Endodermal cell (in vitro differentiated cells): ENCODE data around the gene EFNA5. TPM values are rescaled to one million over a fixed set of nuclear protein-coding genes. Genes with fewer than 3 reads are reported as not detected.

ENCODE experiments used
- DNase-seq: peaks from one replicate; pipeline ENCODE4 v3.0.0-alpha.2; 2017
- H3K27ac ChIP-seq: 2 replicates; pipeline ENCODE4 v1.5.1; 2013; ENCODE audit warnings: mild to moderate bottlenecking, low read depth, low read length, moderate library complexity
- H3K27me3 ChIP-seq: 2 replicates; pipeline ENCODE4 v1.6.1; 2013; ENCODE audit warnings: mild to moderate bottlenecking, low read length, moderate library complexity; ENCODE audit not compliant: insufficient read depth, control insufficient read depth, poor library complexity, severe bottlenecking
- H3K36me3 ChIP-seq: 2 replicates; pipeline ENCODE4 v1.7.0; 2013; ENCODE audit warnings: mild to moderate bottlenecking, low read length, moderate library complexity; ENCODE audit not compliant: control insufficient read depth, insufficient read depth
- H3K4me1 ChIP-seq: one replicate; pipeline ENCODE4 v1.7.0; 2013; ENCODE audit warnings: low read length; ENCODE audit not compliant: control insufficient read depth, insufficient read depth
- H3K4me3 ChIP-seq: 2 replicates; pipeline ENCODE4 v1.5.1; 2013; ENCODE audit warnings: mild to moderate bottlenecking, low read length, moderate library complexity
- H3K9ac ChIP-seq: 2 replicates; pipeline ENCODE4 v1.6.1; 2013; ENCODE audit warnings: mild to moderate bottlenecking, low read length, moderate library complexity; ENCODE audit not compliant: poor library complexity, severe bottlenecking; ENCODE audit errors: extremely low read depth
- H3K9me3 ChIP-seq: 2 replicates; pipeline ENCODE4 v1.6.1; 2013; ENCODE audit warnings: mild to moderate bottlenecking, low read length, moderate library complexity; ENCODE audit not compliant: control insufficient read depth
- H3K27ac Mint-ChIP-seq: 2 replicates; pipeline ENCODE4 v1.8.0; 2020; ENCODE audit warnings: mixed read lengths
- H3K27me3 Mint-ChIP-seq: 2 replicates; pipeline ENCODE4 v1.8.0; 2021; ENCODE audit warnings: mild to moderate bottlenecking, mixed read lengths; ENCODE audit not compliant: insufficient read depth
- H3K36me3 Mint-ChIP-seq: 2 replicates; pipeline ENCODE4 v1.8.0; 2020; ENCODE audit warnings: low read depth, mixed read lengths
- H3K4me1 Mint-ChIP-seq: 2 replicates; pipeline ENCODE4 v1.8.0; 2020; ENCODE audit warnings: mixed read lengths
- H3K4me3 Mint-ChIP-seq: 2 replicates; pipeline ENCODE4 v1.8.0; 2020; ENCODE audit warnings: mild to moderate bottlenecking, moderate library complexity, mixed read lengths
- H3K9me3 Mint-ChIP-seq: 2 replicates; pipeline ENCODE4 v1.8.0; 2020; ENCODE audit warnings: mild to moderate bottlenecking, mixed read lengths
- CTCF ChIP-seq: fragments of 200-600 bp; sonication (generic); conservative IDR thresholded peaks from 2 replicates; pipeline ENCODE4 v1.5.0; 2021; ENCODE audit warnings: antibody characterized with exemption, mild to moderate bottlenecking
- WGBS, 2 experiments: methylation state at CpG; one replicate each; pipeline versions ENCODE4 v1.1.5 to v1.1.7; 2013; ENCODE audit warnings: missing lambda C conversion rate in 2 of 2, mixed read lengths in 1 of 2; ENCODE audit not compliant: insufficient coverage in 1 of 2, insufficient read length in 1 of 2; 5-methylcytosine and 5-hydroxymethylcytosine counted together
- total RNA-seq, 2 donors: library from RNA; stranded (reverse); fragmentation: NEBNext Ultra II Directional in 1 of 2; extraction: Animal tissue kit (Norgen Biotek cat#: 25700) in 1 of 2; gene quantifications; 2 replicates in 1 of 2; 3 replicates in 1 of 2; pipeline ENCODE4 v1.2.1, GENCODE V29; 2021

The EFNA5 gene
- total RNA-seq, 2 donors from 2014 or later, result 53.3 to 63.1 TPM

- H3K4me1 Mint-ChIP-seq, result peaks cover 29% of the 10 kb centered on the region
- WGBS, 2 experiments, result 93 to 94% methylated on average over 2 of the region's 2 CpGs
These were observed 5.6 kb downstream of the EFNA5 start for GRCh38 chr5:107665036-107665570.

GRCh38 chr5:107663697-107664096, 7.0 kb downstream of the EFNA5 start:
- Histone ChIP-seq H3K9me3 (no peaks in the 10 kb centered on the region), H3K27me3 (no peaks in the 10 kb centered on the region), H3K4me3 (no peak overlapping the region), H3K27ac (no peak overlapping the region), H3K9ac (no peak overlapping the region), H3K4me1 (peaks cover 3% of the 10 kb centered on the region), H3K36me3 (peaks cover 31% of the 10 kb centered on the region)
- no peak overlapping the region for H3K27ac Mint-ChIP-seq
- 100% methylated on average over 1 of the region's 1 CpG; no CpG with 5 or more reads in 1 of the 2 experiments for WGBS, 2 experiments
- H3K36me3 Mint-ChIP-seq, result peaks cover 12% of the 10 kb centered on the region
- H3K4me1 Mint-ChIP-seq, result peaks cover 29% of the 10 kb centered on the region
- TF ChIP-seq CTCF, result no peak
- no peak for DNase-seq
- H3K9me3 Mint-ChIP-seq, result no peaks in the 10 kb centered on the region
- H3K27me3 Mint-ChIP-seq, result peaks cover 8% of the 10 kb centered on the region
- H3K4me3 Mint-ChIP-seq, result no peak overlapping the region

More at GRCh38 chr5:107665036-107665570, 5.6 kb downstream of the EFNA5 start:
- peak overlapping the region; percentile 1 for H3K4me3 ChIP-seq
- H3K36me3 ChIP-seq, result peaks cover 31% of the 10 kb centered on the region
- no peaks in the 10 kb centered on the region for H3K27me3 ChIP-seq
- Mint-ChIP-seq H3K36me3 (peaks cover 12% of the 10 kb centered on the region), H3K4me3 (no peak overlapping the region), H3K27me3 (peaks cover 13% of the 10 kb centered on the region), H3K27ac (no peak overlapping the region), H3K9me3 (no peaks in the 10 kb centered on the region)
- no peak overlapping the region for H3K9ac ChIP-seq
- H3K4me1 ChIP-seq, result peaks cover 3% of the 10 kb centered on the region
- H3K9me3 ChIP-seq, result no peaks in the 10 kb centered on the region
- no peak overlapping the region for H3K27ac ChIP-seq
- no peak for TF ChIP-seq CTCF
- DNase-seq, result no peak

- no peak overlapping the region for H3K9ac ChIP-seq
These were observed 9.1 kb downstream of the EFNA5 start for GRCh38 chr5:107661650-107662044.

More at GRCh38 chr5:107661650-107662044, 9.1 kb downstream of the EFNA5 start:
- Histone ChIP-seq H3K9me3 (no peaks in the 10 kb centered on the region), H3K27ac (no peak overlapping the region), H3K36me3 (peaks cover 31% of the 10 kb centered on the region), H3K27me3 (no peaks in the 10 kb centered on the region), H3K4me3 (no peak overlapping the region), H3K4me1 (peaks cover 3% of the 10 kb centered on the region)
- DNase-seq, result no peak
- H3K27ac Mint-ChIP-seq, result no peak overlapping the region
- no peak for TF ChIP-seq CTCF
- H3K4me3 Mint-ChIP-seq, result no peak overlapping the region
- WGBS, 2 experiments, result no CpG with 5 or more reads among the region's 1 CpG
- no peaks in the 10 kb centered on the region for H3K9me3 Mint-ChIP-seq
- no peaks in the 10 kb centered on the region for H3K27me3 Mint-ChIP-seq
- peaks cover 15% of the 10 kb centered on the region for H3K4me1 Mint-ChIP-seq
- H3K36me3 Mint-ChIP-seq, result peaks cover 12% of the 10 kb centered on the region
